Subcutaneous abdominal adipose tissue (tissue), 5 donors: ENCODE data around the gene ERAS.
"Not testable (repeated sequence)": the region's sequence is repeated elsewhere in the genome, so short reads cannot be mapped to it uniquely, and the experiment has no call there.

Source experiments
- H3K27ac ChIP-seq: one replicate; pipeline ENCODE4 v1.7.0; 2013; ENCODE audit warnings: low read depth, mild to moderate bottlenecking, inconsistent platforms, low read length, moderate library complexity
- H3K27me3 ChIP-seq, 5 donors: one replicate each; pipeline ENCODE4 v1.7.0; 2013; ENCODE audit warnings: low read length in 5 of 5, inconsistent platforms in 1 of 5; ENCODE audit not compliant: control insufficient read depth in 5 of 5, insufficient read depth in 4 of 5
- H3K36me3 ChIP-seq, 5 donors: one replicate each; pipeline ENCODE4 v1.7.0; 2013; ENCODE audit warnings: low read length in 5 of 5; ENCODE audit not compliant: control insufficient read depth in 5 of 5, insufficient read depth in 5 of 5
- H3K4me1 ChIP-seq, 5 donors: one replicate each; pipeline ENCODE4 v1.7.0; 2013; ENCODE audit warnings: low read length in 5 of 5, mild to moderate bottlenecking in 3 of 5, moderate library complexity in 1 of 5; ENCODE audit not compliant: control insufficient read depth in 5 of 5, insufficient read depth in 5 of 5
- H3K4me3 ChIP-seq, 5 donors: one replicate each; pipeline ENCODE4 v1.7.0; 2013; ENCODE audit warnings: low read length in 5 of 5, low read depth in 1 of 5
- H3K9ac ChIP-seq, 5 donors: one replicate each; pipeline ENCODE4 v1.7.0; 2013; ENCODE audit warnings: low read length in 5 of 5, mild to moderate bottlenecking in 4 of 5, moderate library complexity in 3 of 5
- H3K9me3 ChIP-seq, 5 donors: one replicate each; pipeline ENCODE4 v1.7.0; 2013; ENCODE audit warnings: low read length in 5 of 5; ENCODE audit not compliant: control insufficient read depth in 5 of 5
- donor health status: healthy.
- donor health status: healthy.
- donor health status: healthy.
- donor health status: healthy.
- donor health status: healthy.

The ERAS gene

GRCh38 chrX:48854121-48854804 lies 27.9 kb downstream of the ERAS start:
- H3K36me3 ChIP-seq, H3K27me3 ChIP-seq, H3K4me3 ChIP-seq, H3K9ac ChIP-seq, H3K4me1 ChIP-seq, H3K27ac ChIP-seq, H3K9me3 ChIP-seq: not testable (repeated sequence)

DNA sequence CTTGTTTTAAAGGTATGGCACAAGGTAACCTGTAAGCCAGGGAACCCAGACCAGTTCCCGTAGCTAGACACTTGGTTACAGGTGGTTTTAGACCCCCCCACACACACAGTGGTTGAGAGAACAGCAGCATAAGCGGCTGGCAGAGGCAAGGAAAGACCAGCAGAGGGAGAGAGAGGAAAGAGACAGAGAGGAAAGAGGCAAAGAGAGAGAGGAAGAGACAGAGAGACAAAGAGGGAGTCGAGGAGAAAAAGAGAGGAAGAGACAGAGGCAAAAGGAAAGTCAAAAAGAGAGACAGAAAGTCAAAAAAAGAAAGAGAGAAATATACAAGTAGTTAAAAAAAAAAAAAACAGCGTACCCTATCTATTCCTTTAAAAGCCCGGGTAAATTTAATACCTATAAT lies 28.6 kb downstream of the ERAS start:
- H3K9me3 ChIP-seq, result peaks cover 0 to 5% (median 0%) of the 10 kb centered on the region in 5 donors
- H3K9ac ChIP-seq, result no peak overlapping the region
- no peaks in the 10 kb centered on the region for H3K36me3 ChIP-seq
- no peak overlapping the region for H3K27ac ChIP-seq
- H3K27me3 ChIP-seq, result peaks cover 0 to 3% (median 0%) of the 10 kb centered on the region in 5 donors
- no peaks in the 10 kb centered on the region for H3K4me1 ChIP-seq
- H3K4me3 ChIP-seq, result no peak overlapping the region

- no peaks in the 10 kb centered on the region for H3K9me3 ChIP-seq
Measured at GRCh38 chrX:48864210-48864609, 37.9 kb downstream of the ERAS start.

GRCh38 chrX:48872017-48872416 lies 45.7 kb downstream of the ERAS start:
- H3K4me1 ChIP-seq, H3K27ac ChIP-seq, H3K9ac ChIP-seq, H3K36me3 ChIP-seq, H3K27me3 ChIP-seq, H3K4me3 ChIP-seq, H3K9me3 ChIP-seq: not testable (repeated sequence)

More at GRCh38 chrX:48864210-48864609, 37.9 kb downstream of the ERAS start:
- no peaks in the 10 kb centered on the region for H3K4me1 ChIP-seq
- no peaks in the 10 kb centered on the region for H3K36me3 ChIP-seq
- no peak overlapping the region for H3K4me3 ChIP-seq
- no peak overlapping the region for H3K27ac ChIP-seq
- peaks cover 0 to 8% (median 0%) of the 10 kb centered on the region in 5 donors for H3K27me3 ChIP-seq
- no peak overlapping the region for H3K9ac ChIP-seq

DNA sequence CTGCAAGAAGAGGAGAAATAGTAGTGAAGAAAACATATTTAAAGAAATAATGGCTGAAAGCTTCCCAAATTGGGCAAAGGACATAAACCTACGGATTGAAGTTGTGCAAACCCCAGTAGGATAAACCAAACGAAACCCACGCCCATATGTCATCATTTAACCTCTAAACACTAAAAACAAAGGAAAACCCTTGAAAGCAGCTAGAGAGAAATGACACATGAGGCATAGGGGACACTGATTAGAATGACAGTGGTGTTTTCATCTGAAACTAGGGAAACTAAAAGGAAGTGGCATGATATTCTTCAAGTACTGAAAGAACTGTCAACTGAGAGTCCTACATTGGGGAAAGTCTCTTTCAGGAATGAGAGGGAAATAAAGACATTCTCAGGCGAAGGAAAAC lies 50.6 kb downstream of the ERAS start:
- not testable (repeated sequence) for H3K27ac ChIP-seq, H3K9me3 ChIP-seq, H3K4me3 ChIP-seq, H3K4me1 ChIP-seq, H3K27me3 ChIP-seq, H3K36me3 ChIP-seq, H3K9ac ChIP-seq
